ENCODE measurements around the gene ATAD3A. TPM values are rescaled to one million over a fixed set of nuclear protein-coding genes. Genes with fewer than 3 reads are reported as not detected.
"Not testable (repeated sequence)": the region's sequence is repeated elsewhere in the genome, so short reads cannot be mapped to it uniquely, and the experiment has no call there.

Gene ATAD3A
- total and polyA plus RNA-seq, 2 of the 4 experiments (the other 2 are of a cell fraction) = 27.2 to 34.0 TPM

GRCh38 chr1:1505366-1505798, 6.6 kb upstream of the ATAD3A start:
- DNase-seq; H3K4me3 ChIP-seq (ENCODE audit: insufficient read depth, low read depth, low read length); BruUV-seq (replicated peaks); H4K20me1 ChIP-seq (ENCODE audit: insufficient read depth, low read length); H2BK20ac ChIP-seq (ENCODE audit: low read depth, low read length); H2BK15ac ChIP-seq (ENCODE audit: low read depth, low read length); H3K9me3 ChIP-seq (ENCODE audit: control insufficient read depth, insufficient read depth, low read length); intact Hi-C loops (cut with micrococcal nuclease); H3K9ac ChIP-seq (ENCODE audit: low read depth, low read length); H3K4me1 ChIP-seq (ENCODE audit: control insufficient read depth, insufficient read depth, low read length); H2AFZ ChIP-seq (replicated peaks; ENCODE audit: low read length, poor library complexity); H3K9me1 ChIP-seq (ENCODE audit: insufficient read depth, low read length); H3K4ac ChIP-seq (ENCODE audit: low read depth, low read length); H3K14ac ChIP-seq (replicated peaks; ENCODE audit: low read depth, low read length); H3K79me1 ChIP-seq (ENCODE audit: low read depth in 1 of 2, low read length in 2 of 2); dilution Hi-C loops (cut with HindIII; ENCODE audit: low sequenced_read_pairs, unreplicated experiment); H3K18ac ChIP-seq (ENCODE audit: low read depth, low read length); H3K27me3 ChIP-seq (ENCODE audit: control insufficient read depth, insufficient read depth, low read length); in situ Hi-C loops (cut with MboI; ENCODE audit: low sequenced_read_pairs); H3K27ac ChIP-seq (ENCODE audit: insufficient read depth, low read length); H3K36me3 ChIP-seq (ENCODE audit: control insufficient read depth, insufficient read depth, low read length); H4K91ac ChIP-seq (ENCODE audit: insufficient read depth, low read depth, low read length); H2BK5ac ChIP-seq (ENCODE audit: low read depth, low read length, poor library complexity, severe bottlenecking); H2AK9ac ChIP-seq (replicated peaks; ENCODE audit: low read depth, low read length, poor library complexity); POLR2A ChIA-PET (ENCODE audit: unreplicated experiment); H2AK5ac ChIP-seq (ENCODE audit: low read depth, low read length); H3K4me2 ChIP-seq (ENCODE audit: low read depth, low read length); H3K56ac ChIP-seq (ENCODE audit: extremely low read depth, insufficient read depth, low read length); H3K23ac ChIP-seq (ENCODE audit: low read depth, low read length); CTCF ChIA-PET; H2BK120ac ChIP-seq (ENCODE audit: low read depth, low read length): not testable (repeated sequence)
- no CpG with 5 or more reads among the region's 22 CpGs for WGBS, 2 experiments (ENCODE audit: extremely low coverage in 2 of 2, insufficient read length in 1 of 2)
- peak overlapping the region; percentile 39; the same call in 1 of the 2 replicates for H4K5ac ChIP-seq (ENCODE audit: low read depth, low read length)
- TF ChIP-seq, protein P1, sequence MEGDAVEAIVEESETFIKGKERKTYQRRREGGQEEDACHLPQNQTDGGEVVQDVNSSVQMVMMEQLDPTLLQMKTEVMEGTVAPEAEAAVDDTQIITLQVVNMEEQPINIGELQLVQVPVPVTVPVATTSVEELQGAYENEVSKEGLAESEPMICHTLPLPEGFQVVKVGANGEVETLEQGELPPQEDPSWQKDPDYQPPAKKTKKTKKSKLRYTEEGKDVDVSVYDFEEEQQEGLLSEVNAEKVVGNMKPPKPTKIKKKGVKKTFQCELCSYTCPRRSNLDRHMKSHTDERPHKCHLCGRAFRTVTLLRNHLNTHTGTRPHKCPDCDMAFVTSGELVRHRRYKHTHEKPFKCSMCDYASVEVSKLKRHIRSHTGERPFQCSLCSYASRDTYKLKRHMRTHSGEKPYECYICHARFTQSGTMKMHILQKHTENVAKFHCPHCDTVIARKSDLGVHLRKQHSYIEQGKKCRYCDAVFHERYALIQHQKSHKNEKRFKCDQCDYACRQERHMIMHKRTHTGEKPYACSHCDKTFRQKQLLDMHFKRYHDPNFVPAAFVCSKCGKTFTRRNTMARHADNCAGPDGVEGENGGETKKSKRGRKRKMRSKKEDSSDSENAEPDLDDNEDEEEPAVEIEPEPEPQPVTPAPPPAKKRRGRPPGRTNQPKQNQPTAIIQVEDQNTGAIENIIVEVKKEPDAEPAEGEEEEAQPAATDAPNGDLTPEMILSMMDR (conservative IDR thresholded peaks at IDR 0.05; ENCODE audit: low read depth, low read length) = 0 out of 2 replicates have a peak, but pooled peaks have one; percentile 13
- peak; percentile 87 for ATAC-seq (ENCODE audit: low read depth)
- H4K8ac ChIP-seq (ENCODE audit: low read depth in 2 of 2, low read length in 2 of 2) = peak overlapping the region; percentile 42 to 88; a peak in 2 of 4 replicates

- H3K56ac ChIP-seq (ENCODE audit: extremely low read depth, insufficient read depth, low read length); dilution Hi-C loops (cut with HindIII; ENCODE audit: low sequenced_read_pairs, unreplicated experiment); H4K91ac ChIP-seq (ENCODE audit: insufficient read depth, low read depth, low read length); H3K27me3 ChIP-seq (ENCODE audit: control insufficient read depth, insufficient read depth, low read length); H3K4ac ChIP-seq (ENCODE audit: low read depth, low read length); H2AK9ac ChIP-seq (replicated peaks; ENCODE audit: low read depth, low read length, poor library complexity); H3K27ac ChIP-seq (ENCODE audit: insufficient read depth, low read length); CTCF ChIA-PET; H4K20me1 ChIP-seq (ENCODE audit: insufficient read depth, low read length); H2BK120ac ChIP-seq (ENCODE audit: low read depth, low read length); H3K4me2 ChIP-seq (ENCODE audit: low read depth, low read length); H3K36me3 ChIP-seq (ENCODE audit: control insufficient read depth, insufficient read depth, low read length); H3K9me1 ChIP-seq (ENCODE audit: insufficient read depth, low read length); H3K79me1 ChIP-seq (ENCODE audit: low read depth in 1 of 2, low read length in 2 of 2); H2AK5ac ChIP-seq (ENCODE audit: low read depth, low read length); H3K18ac ChIP-seq (ENCODE audit: low read depth, low read length); H2BK15ac ChIP-seq (ENCODE audit: low read depth, low read length); H2BK20ac ChIP-seq (ENCODE audit: low read depth, low read length); H3K14ac ChIP-seq (replicated peaks; ENCODE audit: low read depth, low read length); H2BK5ac ChIP-seq (ENCODE audit: low read depth, low read length, poor library complexity, severe bottlenecking); BruUV-seq (replicated peaks); ATAC-seq (ENCODE audit: low read depth); intact Hi-C loops (cut with micrococcal nuclease); POLR2A ChIA-PET (ENCODE audit: unreplicated experiment); H3K9ac ChIP-seq (ENCODE audit: low read depth, low read length); DNase-seq; H3K4me3 ChIP-seq (ENCODE audit: insufficient read depth, low read depth, low read length); in situ Hi-C loops (cut with MboI; ENCODE audit: low sequenced_read_pairs); H3K23ac ChIP-seq (ENCODE audit: low read depth, low read length); H2AFZ ChIP-seq (replicated peaks; ENCODE audit: low read length, poor library complexity); H3K9me3 ChIP-seq (ENCODE audit: control insufficient read depth, insufficient read depth, low read length); H3K4me1 ChIP-seq (ENCODE audit: control insufficient read depth, insufficient read depth, low read length): not testable (repeated sequence)
- Histone ChIP-seq H4K5ac (ENCODE audit: low read depth, low read length) (peak overlapping the region; percentile 49; the same call in 1 of the 2 replicates), H4K8ac (ENCODE audit: low read depth in 2 of 2, low read length in 2 of 2) (peak overlapping the region; percentile 52 to 88; a peak in 2 of 4 replicates)
- WGBS, 2 experiments (ENCODE audit: extremely low coverage in 2 of 2, insufficient read length in 1 of 2) = no CpG with 5 or more reads among the region's 5 CpGs
Measured at GRCh38 chr1:1505801-1506200, 6.2 kb upstream of the ATAD3A start.

Measured in IMR-90 (cell line).